Activated naive CD4-positive, alpha-beta T cell treated with anti-CD3 and anti-CD28 coated beads, Interleukin-2, amount 10 ng/mL, durations not matched to agents 7 days and 5 days (primary cell): ENCODE measurements around the gene HTR7.
A peak's percentile ranks its signal among the peaks of the same experiment; 100 is the strongest.

Source experiments
- CTCF ChIA-PET: fragments of 350-600 bp; sonication (Branson Sonifier 250); formaldehyde crosslinking; loops from one replicate; lab custom pipeline; 2021; ENCODE audit warnings: antibody characterized with exemption; lab: Charles Lee
- DNase-seq: peaks from one replicate; pipeline ENCODE4 v3.0.0-alpha.2; 2020
- H3K27ac Mint-ChIP-seq: one replicate; pipeline ENCODE4 v1.8.0; 2021; ENCODE audit warnings: mild to moderate bottlenecking, moderate library complexity, mixed read lengths
- H3K27me3 Mint-ChIP-seq: one replicate; pipeline ENCODE4 v1.8.0; 2021; ENCODE audit warnings: mild to moderate bottlenecking, mixed read lengths
- H3K36me3 Mint-ChIP-seq: one replicate; pipeline ENCODE4 v1.8.0; 2021; ENCODE audit warnings: mixed read lengths
- H3K4me1 Mint-ChIP-seq: one replicate; pipeline ENCODE4 v1.8.0; 2021; ENCODE audit warnings: mixed read lengths
- H3K4me3 Mint-ChIP-seq: one replicate; pipeline ENCODE4 v1.8.0; 2021; ENCODE audit warnings: mild to moderate bottlenecking, moderate library complexity, mixed read lengths
- H3K9me3 Mint-ChIP-seq: one replicate; pipeline ENCODE4 v1.8.0; 2021; ENCODE audit warnings: mixed read lengths

HTR7 gene

DNA sequence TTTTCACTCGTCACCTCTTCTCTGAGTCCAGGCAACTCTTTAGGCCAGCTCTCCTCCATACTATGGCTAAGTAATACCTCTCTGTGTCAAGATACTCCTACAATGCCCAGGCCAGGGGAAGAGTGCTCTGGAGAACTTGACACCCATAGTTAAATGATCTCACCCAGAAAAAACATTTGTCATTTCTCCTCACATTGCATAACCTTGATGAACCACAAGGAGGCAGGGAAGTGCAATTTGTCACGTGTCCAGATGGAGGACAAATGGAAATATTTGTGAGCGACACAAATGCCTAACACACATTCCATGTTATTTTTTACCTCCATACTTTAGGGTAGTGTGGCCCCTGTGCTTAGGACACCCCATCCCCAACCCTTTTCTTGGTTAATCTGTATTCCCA is 78.3 kb downstream of the HTR7 start:
- CTCF ChIA-PET: interaction anchor here (1.9 to 2.0 kb wide), 2 partner anchors 8 to 86 kb away, joined by 7 to 8 read pairs; no protein-coding TSS in a partner anchor
- H3K36me3 Mint-ChIP-seq: no peaks in the 10 kb centered on the region
- H3K27ac Mint-ChIP-seq: no peak overlapping the region
- H3K27me3 Mint-ChIP-seq: no peaks in the 10 kb centered on the region
- H3K9me3 Mint-ChIP-seq: no peaks in the 10 kb centered on the region
- no peaks in the 10 kb centered on the region for H3K4me1 Mint-ChIP-seq
- DNase-seq: no peak
- H3K4me3 Mint-ChIP-seq: no peak overlapping the region

GRCh38 chr10:90777621-90778020 is 80.2 kb downstream of the HTR7 start:
- Mint-ChIP-seq H3K27me3 (no peaks in the 10 kb centered on the region), H3K36me3 (no peaks in the 10 kb centered on the region), H3K4me1 (no peaks in the 10 kb centered on the region), H3K4me3 (no peak overlapping the region), H3K9me3 (no peaks in the 10 kb centered on the region), H3K27ac (no peak overlapping the region)
- CTCF ChIA-PET: interaction anchor here (2.0 kb wide), 1 partner anchor 10 kb away, joined by 8 read pairs; no protein-coding TSS in a partner anchor
- DNase-seq: no peak

- no peak for DNase-seq
- no peaks in the 10 kb centered on the region for H3K36me3 Mint-ChIP-seq
- H3K27ac Mint-ChIP-seq: no peak overlapping the region
- H3K4me1 Mint-ChIP-seq: no peaks in the 10 kb centered on the region
- no peaks in the 10 kb centered on the region for H3K9me3 Mint-ChIP-seq
- no peaks in the 10 kb centered on the region for H3K27me3 Mint-ChIP-seq
- no peak overlapping the region for H3K4me3 Mint-ChIP-seq
- CTCF ChIA-PET: no interaction called here
Observed at GRCh38 chr10:90775351-90776028, 82.3 kb downstream of the HTR7 start.

DNA sequence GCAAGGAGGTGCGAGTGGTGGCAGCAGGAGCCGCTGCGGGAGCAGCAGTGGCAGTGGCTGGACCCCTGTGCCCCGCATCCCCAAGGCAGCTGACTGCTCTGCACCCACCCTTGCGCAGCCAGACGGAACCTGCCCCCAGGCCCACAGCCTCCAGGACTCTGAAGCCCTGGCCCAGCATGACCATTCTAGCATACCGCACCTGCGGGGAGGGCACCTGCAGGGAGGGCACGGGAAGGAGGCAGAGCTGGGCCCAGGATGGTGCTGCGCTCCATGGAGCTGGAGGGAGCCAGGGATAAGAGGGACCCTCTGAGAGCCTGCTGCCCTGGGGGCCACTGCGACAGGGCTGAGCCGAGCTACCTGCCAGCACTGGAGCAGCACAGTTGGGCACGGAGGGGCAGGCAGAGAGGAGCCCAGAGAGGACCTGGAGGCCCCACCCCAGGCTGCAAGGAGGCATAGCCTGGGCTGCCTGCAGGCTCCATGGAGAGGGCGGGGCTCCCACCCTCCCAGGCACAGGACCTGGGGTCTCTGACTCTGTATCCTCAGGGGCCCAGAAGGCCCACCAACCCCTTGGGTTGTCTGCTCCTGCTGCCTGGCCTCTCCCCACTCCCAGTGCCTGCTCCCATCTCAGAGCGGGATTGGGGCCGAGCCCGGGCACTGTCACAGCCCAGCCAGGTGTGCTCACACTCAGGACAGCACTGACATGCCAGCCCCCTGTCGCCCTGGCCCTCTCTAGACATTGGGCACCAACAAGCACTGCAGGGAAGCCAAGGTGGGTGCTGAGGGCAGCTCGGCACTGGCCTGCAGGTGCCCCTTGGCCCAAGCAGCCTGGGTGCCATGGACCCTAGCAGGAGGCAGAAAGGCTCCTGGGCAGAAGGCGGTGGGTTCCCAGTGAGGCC is 87.6 kb downstream of the HTR7 start:
- CTCF ChIA-PET: no interaction called here
- Mint-ChIP-seq H3K9me3 (no peaks in the 10 kb centered on the region), H3K4me1 (no peaks in the 10 kb centered on the region), H3K27me3 (no peaks in the 10 kb centered on the region), H3K36me3 (no peaks in the 10 kb centered on the region), H3K4me3 (no peak overlapping the region), H3K27ac (no peak overlapping the region)
- DNase-seq: no peak

GRCh38 chr10:90751107-90751997 is 106.5 kb downstream of the HTR7 start:
- Mint-ChIP-seq H3K4me1 (no peaks in the 10 kb centered on the region), H3K9me3 (no peaks in the 10 kb centered on the region), H3K4me3 (no peak overlapping the region), H3K36me3 (no peaks in the 10 kb centered on the region), H3K27ac (no peak overlapping the region), H3K27me3 (peaks cover 23% of the 10 kb centered on the region)
- peak; percentile 55 for DNase-seq
- CTCF ChIA-PET: interaction anchor here (0.7 to 4.3 kb wide), 7 partner anchors 10 to 195 kb away, joined by 3 to 34 read pairs (median 3); partner anchors contain the start of gene RPP30

DNA sequence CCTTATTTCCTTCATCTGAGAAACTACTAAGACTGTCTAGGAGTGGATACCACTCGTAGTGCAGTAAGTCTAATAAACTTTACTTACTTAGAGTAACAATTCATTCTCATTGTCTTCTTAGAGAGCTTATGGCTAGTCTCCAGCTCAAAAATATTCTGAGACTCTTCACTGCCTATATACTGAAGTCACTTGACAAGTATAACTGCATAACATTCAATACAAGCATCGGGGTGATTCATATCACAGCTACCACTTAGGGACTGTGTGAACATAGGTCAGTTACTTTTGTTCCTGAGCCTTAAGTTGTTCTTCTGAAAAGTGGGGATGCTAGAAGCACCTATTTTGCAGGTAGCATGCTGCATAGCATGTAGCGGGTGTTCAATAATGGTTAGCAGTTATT is 111.0 kb downstream of the HTR7 start:
- Mint-ChIP-seq H3K27me3 (peaks cover 31% of the 10 kb centered on the region), H3K4me3 (no peak overlapping the region), H3K9me3 (no peaks in the 10 kb centered on the region), H3K4me1 (no peaks in the 10 kb centered on the region), H3K27ac (no peak overlapping the region), H3K36me3 (no peaks in the 10 kb centered on the region)
- DNase-seq: no peak
- CTCF ChIA-PET: no interaction called here

DNA sequence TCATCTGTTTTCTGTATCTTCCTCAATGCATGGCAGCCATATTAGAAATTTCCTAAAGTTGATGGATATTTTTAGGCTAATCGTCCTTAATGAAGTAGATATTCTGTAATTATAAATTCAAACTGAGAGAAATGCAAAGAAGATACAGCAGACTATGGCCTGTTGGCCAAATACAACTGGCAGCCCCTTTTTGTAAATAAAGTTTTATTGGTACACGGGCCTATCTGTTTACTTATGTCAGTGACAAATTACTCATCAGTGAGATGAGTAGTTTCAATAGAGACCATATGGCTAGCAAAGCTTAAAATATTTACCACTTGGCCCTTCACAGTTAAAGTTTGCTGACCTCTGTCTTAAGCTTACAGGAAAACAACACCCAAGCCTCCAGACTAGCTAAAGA is 112.3 kb downstream of the HTR7 start:
- DNase-seq: no peak
- Mint-ChIP-seq H3K4me3 (no peak overlapping the region), H3K36me3 (no peaks in the 10 kb centered on the region), H3K27me3 (peaks cover 22% of the 10 kb centered on the region), H3K27ac (no peak overlapping the region), H3K9me3 (no peaks in the 10 kb centered on the region), H3K4me1 (no peaks in the 10 kb centered on the region)
- CTCF ChIA-PET: no interaction called here

- no peak overlapping the region for H3K4me3 Mint-ChIP-seq
- peaks cover 15% of the 10 kb centered on the region for H3K27me3 Mint-ChIP-seq
- CTCF ChIA-PET: no interaction called here
- H3K36me3 Mint-ChIP-seq: no peaks in the 10 kb centered on the region
- H3K4me1 Mint-ChIP-seq: no peaks in the 10 kb centered on the region
- DNase-seq: no peak
- no peaks in the 10 kb centered on the region for H3K9me3 Mint-ChIP-seq
- no peak overlapping the region for H3K27ac Mint-ChIP-seq
Observed at GRCh38 chr10:90743291-90743690, 114.5 kb downstream of the HTR7 start.

DNA sequence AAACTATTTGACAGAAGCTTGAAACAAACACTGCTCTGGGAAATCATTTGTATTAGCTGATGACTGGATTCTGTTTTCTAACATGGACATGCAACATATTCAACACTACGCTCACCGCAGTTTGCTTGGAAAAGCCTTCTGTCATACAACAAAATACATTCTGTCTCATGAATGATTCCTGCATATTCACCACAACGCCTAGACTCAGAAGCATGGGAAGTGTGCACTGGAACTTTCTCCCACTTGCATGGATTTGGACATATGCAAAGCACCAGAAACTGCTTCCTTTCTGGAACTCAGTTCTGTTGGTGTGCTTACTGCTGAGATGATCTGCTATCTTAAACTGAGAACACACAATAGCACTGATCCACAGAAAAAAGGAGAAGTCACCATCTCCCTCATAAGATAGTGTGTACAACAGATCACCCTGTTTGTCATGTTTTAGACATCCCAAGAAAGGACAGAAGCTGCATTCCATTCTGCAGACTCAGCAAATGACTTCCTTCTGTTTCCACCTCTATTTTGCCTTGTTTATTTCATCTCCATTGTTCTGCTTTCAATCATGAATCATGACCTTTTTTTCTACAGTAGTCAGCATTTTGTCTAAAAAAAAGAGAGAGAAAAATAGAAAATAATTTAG is 115.8 kb downstream of the HTR7 start:
- no peak for DNase-seq

GRCh38 chr10:90740265-90740664 is 117.6 kb downstream of the HTR7 start:
- no peak for DNase-seq
- CTCF ChIA-PET: interaction anchor here (1.2 kb wide), 1 partner anchor 11 kb away, joined by 3 read pairs; no protein-coding TSS in a partner anchor
- no peak overlapping the region for H3K4me3 Mint-ChIP-seq
- no peaks in the 10 kb centered on the region for H3K9me3 Mint-ChIP-seq
- H3K4me1 Mint-ChIP-seq: no peaks in the 10 kb centered on the region
- no peak overlapping the region for H3K27ac Mint-ChIP-seq
- H3K27me3 Mint-ChIP-seq: peaks cover 11% of the 10 kb centered on the region
- no peaks in the 10 kb centered on the region for H3K36me3 Mint-ChIP-seq

More for the DNA sequence above, 115.8 kb downstream of the HTR7 start:
- Mint-ChIP-seq H3K4me1 (no peaks in the 10 kb centered on the region), H3K27me3 (peaks cover 11% of the 10 kb centered on the region), H3K4me3 (no peak overlapping the region), H3K36me3 (no peaks in the 10 kb centered on the region), H3K27ac (no peak overlapping the region), H3K9me3 (no peaks in the 10 kb centered on the region)
- CTCF ChIA-PET: no interaction called here

DNA sequence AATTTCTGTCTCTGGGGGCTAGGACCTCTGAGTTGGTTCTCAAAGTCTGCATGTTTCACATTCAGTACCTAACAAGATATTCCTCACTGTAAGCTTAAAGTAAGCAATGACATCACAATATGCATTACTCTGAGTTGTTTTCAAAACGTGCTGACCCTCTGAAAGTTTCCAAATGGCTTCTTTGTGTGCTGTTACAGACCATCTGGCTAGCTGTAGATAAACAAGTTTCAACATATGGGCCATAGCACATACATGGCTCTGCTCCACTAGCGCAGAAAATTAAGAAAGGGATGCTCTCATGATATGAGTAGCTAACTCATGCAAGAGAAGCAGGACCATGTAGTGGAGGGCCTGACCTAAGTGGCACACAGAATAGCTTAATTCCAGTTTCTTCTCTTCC is 119.0 kb downstream of the HTR7 start:
- H3K36me3 Mint-ChIP-seq: no peaks in the 10 kb centered on the region
- CTCF ChIA-PET: no interaction called here

DNA sequence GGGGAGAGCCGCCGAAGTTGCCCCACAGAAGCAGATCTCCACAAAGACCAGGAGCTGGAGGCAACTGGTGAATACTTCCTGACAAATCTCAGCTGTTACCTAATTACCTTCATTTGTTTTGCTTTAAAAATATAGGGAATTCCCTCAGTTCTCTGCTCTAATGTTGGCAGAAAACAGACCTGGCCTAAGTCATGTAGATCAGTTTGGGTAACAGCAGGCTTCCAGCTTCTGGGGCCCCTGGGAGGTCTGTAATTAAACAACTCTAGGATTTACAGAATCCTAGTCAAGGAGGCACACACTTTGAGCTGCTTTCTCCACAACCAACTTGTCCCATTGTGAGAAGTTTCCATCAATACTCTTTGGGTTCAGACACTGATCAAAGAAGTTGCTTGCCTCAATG is 123.4 kb downstream of the HTR7 start:
- DNase-seq: no peak

More for the DNA sequence above, 119.0 kb downstream of the HTR7 start:
- Mint-ChIP-seq H3K9me3 (no peaks in the 10 kb centered on the region), H3K4me1 (no peaks in the 10 kb centered on the region), H3K4me3 (no peak overlapping the region), H3K27ac (no peak overlapping the region), H3K27me3 (peaks cover 9% of the 10 kb centered on the region)
- DNase-seq: no peak

GRCh38 chr10:90732581-90732980 is 125.3 kb downstream of the HTR7 start:
- Mint-ChIP-seq H3K27ac (no peak overlapping the region), H3K36me3 (no peaks in the 10 kb centered on the region), H3K4me3 (no peak overlapping the region), H3K9me3 (no peaks in the 10 kb centered on the region), H3K27me3 (no peaks in the 10 kb centered on the region), H3K4me1 (no peaks in the 10 kb centered on the region)
- DNase-seq: no peak
- CTCF ChIA-PET: no interaction called here

More for the DNA sequence above, 123.4 kb downstream of the HTR7 start:
- Mint-ChIP-seq H3K27ac (no peak overlapping the region), H3K36me3 (no peaks in the 10 kb centered on the region), H3K4me1 (no peaks in the 10 kb centered on the region), H3K9me3 (no peaks in the 10 kb centered on the region), H3K27me3 (no peaks in the 10 kb centered on the region), H3K4me3 (no peak overlapping the region)
- CTCF ChIA-PET: interaction anchor here (0.6 kb wide), 1 partner anchor 562 kb away, joined by 3 read pairs; no protein-coding TSS in a partner anchor
